LNCAP (cell line): ENCODE measurements around the gene GIPC1.

Source experiments
- TF ChIP-seq, protein P1 (sequence below): fragments of 450-650 bp; IDR thresholded peaks from 2 replicates; pipeline ENCODE4 v1.5.1; 2017; ENCODE audit warnings: mild to moderate bottlenecking

The GIPC1 gene

DNA sequence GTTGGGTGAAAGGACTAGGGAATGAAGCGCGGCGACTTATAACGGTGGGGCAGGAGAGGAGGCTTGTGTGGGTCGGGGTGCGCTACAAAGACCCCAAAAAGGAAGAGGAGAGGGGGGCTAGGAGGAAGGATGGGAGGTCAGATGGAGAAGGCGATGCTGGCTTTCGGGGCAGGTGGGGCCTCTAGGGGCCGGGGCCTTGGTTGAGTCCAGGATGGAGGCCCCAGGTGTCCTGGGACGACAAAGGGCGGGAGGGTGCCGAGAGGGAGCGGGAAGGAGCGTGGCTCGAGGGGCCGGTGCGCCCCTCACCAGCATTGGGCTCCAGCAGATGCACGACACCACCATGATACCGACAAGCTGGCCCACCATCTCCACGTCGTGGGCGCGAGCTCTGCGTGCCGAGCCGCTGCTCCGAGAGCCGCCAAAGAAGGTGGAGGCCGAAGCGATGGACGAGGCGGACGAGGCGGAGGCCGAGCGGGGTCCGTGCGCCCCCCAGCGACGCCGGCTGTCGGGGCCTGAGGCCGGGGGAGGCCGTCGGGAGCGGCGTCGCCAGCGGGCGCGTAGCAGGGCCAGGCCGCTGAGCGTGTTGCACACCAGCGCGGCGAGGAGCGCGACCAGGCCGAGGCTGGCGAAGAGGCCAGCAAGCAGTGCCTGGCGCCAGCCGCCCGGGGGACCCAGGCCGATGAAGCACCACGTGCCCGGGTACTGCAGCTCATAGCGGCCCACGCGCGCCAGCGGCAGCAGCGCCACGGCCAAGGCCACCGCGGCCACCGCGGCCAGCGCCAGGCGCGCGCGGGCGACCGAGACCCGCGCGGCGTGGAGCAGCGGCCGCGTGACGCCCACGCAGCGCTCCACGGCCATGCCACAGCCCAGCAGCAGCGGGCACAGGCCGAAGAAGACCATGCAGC lies 22.6 kb downstream of the GIPC1 start:
- TF ChIP-seq, protein P1, sequence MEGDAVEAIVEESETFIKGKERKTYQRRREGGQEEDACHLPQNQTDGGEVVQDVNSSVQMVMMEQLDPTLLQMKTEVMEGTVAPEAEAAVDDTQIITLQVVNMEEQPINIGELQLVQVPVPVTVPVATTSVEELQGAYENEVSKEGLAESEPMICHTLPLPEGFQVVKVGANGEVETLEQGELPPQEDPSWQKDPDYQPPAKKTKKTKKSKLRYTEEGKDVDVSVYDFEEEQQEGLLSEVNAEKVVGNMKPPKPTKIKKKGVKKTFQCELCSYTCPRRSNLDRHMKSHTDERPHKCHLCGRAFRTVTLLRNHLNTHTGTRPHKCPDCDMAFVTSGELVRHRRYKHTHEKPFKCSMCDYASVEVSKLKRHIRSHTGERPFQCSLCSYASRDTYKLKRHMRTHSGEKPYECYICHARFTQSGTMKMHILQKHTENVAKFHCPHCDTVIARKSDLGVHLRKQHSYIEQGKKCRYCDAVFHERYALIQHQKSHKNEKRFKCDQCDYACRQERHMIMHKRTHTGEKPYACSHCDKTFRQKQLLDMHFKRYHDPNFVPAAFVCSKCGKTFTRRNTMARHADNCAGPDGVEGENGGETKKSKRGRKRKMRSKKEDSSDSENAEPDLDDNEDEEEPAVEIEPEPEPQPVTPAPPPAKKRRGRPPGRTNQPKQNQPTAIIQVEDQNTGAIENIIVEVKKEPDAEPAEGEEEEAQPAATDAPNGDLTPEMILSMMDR, result no peak

GRCh38 chr19:14472202-14472938 lies 23.6 kb downstream of the GIPC1 start:
- TF ChIP-seq, protein P1, result peak; percentile 99

GRCh38 chr19:14471436-14472187 lies 24.3 kb downstream of the GIPC1 start:
- TF ChIP-seq, protein P1, result no peak

DNA sequence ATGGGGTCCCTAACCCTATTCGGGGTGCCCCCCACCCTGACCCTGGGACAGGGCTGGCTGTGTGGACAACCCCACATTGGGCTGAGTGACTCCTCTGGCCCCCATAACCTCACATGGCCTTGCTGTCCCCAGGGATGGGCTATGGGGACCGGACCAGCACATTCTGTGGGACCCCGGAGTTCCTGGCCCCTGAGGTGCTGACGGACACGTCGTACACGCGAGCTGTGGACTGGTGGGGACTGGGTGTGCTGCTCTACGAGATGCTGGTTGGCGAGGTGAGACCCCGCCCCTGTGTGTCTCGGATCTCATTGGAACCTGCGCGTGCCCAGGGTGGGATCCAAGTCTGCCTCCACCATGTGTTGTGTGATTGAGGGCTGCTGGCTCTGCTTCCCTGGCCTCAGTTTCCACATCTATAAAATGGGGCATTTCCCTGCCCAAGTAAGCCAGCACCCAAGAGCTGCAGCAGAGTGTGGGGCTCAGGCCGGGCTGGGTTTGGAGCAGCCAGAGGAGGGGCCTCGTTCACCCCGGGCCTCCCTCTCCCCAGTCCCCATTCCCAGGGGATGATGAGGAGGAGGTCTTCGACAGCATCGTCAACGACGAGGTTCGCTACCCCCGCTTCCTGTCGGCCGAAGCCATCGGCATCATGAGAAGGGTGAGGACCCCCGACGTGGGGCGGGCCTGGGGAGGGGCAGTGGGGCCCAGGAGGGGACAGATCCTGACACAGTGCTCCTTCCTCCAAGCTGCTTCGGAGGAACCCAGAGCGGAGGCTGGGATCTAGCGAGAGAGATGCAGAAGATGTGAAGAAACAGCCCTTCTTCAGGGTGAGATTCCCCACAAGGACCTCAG lies 25.7 kb downstream of the GIPC1 start:
- TF ChIP-seq, protein P1, result no peak

GRCh38 chr19:14467816-14468215 lies 28.1 kb downstream of the GIPC1 start:
- TF ChIP-seq, protein P1, result no peak

DNA sequence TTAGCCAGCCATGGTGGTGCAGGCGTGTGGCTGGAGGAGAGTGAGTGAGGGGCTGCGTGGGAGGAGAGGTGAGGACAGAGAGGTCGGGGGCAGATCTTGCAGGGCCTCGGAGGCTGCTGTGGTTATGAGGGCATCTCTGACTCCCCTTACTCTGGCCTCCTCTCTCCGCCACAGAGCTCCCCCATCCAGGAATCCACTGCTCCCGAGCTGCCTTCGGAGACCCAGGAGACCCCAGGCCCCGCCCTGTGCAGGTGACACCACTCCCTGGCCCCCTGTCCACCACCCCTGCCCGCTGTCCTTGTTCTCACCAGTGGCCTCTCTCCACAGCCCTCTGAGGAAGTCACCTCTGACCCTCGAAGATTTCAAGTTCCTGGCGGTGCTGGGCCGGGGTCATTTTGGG lies 28.5 kb downstream of the GIPC1 start:
- TF ChIP-seq, protein P1, result no peak
